ENCODE data around the gene DEGS2. TPM values are rescaled to one million over a fixed set of nuclear protein-coding genes. Genes with fewer than 3 reads are reported as not detected.

The DEGS2 gene
- total and polyA plus RNA-seq, 3 experiments from 2014 or later, result 0.35 to 0.72 (median 0.42) TPM

GRCh38 chr14:100118396-100119011 lies 40.9 kb downstream of the DEGS2 start:
- Mint-ChIP-seq H3K4me3 (no peak overlapping the region), H3K27ac (peak overlapping the region in 7 of 8 donors; percentile 19 to 81 (median 55)), H3K4me1 (peaks cover 13 to 55% (median 28%) of the 10 kb centered on the region in 3 donors), H3K9me3 (no peaks in the 10 kb centered on the region), H3K36me3 (peaks cover 3 to 95% (median 13%) of the 10 kb centered on the region in 3 donors), H3K27me3 (no peaks in the 10 kb centered on the region)
- POLR2A ChIA-PET, result no interaction called here
- H3K36me3 ChIP-seq (ENCODE audit: insufficient read depth, low read length), result peaks cover 74% of the 10 kb centered on the region
- H3K4me1 ChIP-seq (ENCODE audit: insufficient read depth, low read length), result peaks cover 4% of the 10 kb centered on the region
- no peak overlapping the region for H3K4me3 ChIP-seq (ENCODE audit: low read length)
- no peaks in the 10 kb centered on the region for H3K9me3 ChIP-seq (ENCODE audit: low read length)
- CTCF ChIA-PET, result interaction anchor here (0.8 to 58.3 kb wide), 6 partner anchors 10 to 46 kb away, joined by 3 to 1568 read pairs (median 4); partner anchors contain the start of gene EVL
- no peaks in the 10 kb centered on the region for H3K27me3 ChIP-seq (ENCODE audit: insufficient read depth, low read length, poor library complexity, severe bottlenecking)
- no peak for DNase-seq
- H3K27ac ChIP-seq (ENCODE audit: low read depth, low read length), result no peak overlapping the region

- no peaks in the 10 kb centered on the region for H3K27me3 Mint-ChIP-seq
- no peak overlapping the region for H3K27ac ChIP-seq (ENCODE audit: low read depth, low read length)
These were observed 41.6 kb downstream of the DEGS2 start for GRCh38 chr14:100117633-100118395.

GRCh38 chr14:100117026-100117425 lies 42.4 kb downstream of the DEGS2 start:
- peaks cover 28 to 66% (median 38%) of the 10 kb centered on the region in 3 donors for H3K4me1 Mint-ChIP-seq
- H3K27ac Mint-ChIP-seq, result peak overlapping the region in 3 of 8 donors; percentile 75 to 95 (median 81)
- no peak for DNase-seq
- ChIA-PET CTCF (interaction anchor here (1.9 to 58.3 kb wide), 2 partner anchors 8 to 44 kb away, joined by 10 to 1568 read pairs; partner anchors contain the start of gene EVL), POLR2A (interaction anchor here (0.6 kb wide), 1 partner anchor 25 kb away, joined by 4 read pairs; no protein-coding TSS in a partner anchor)
- H3K36me3 ChIP-seq (ENCODE audit: insufficient read depth, low read length), result peaks cover 77% of the 10 kb centered on the region
- H3K4me1 ChIP-seq (ENCODE audit: insufficient read depth, low read length), result peaks cover 8% of the 10 kb centered on the region
- no peak overlapping the region for H3K4me3 ChIP-seq (ENCODE audit: low read length)
- peaks cover 3 to 97% (median 18%) of the 10 kb centered on the region in 3 donors for H3K36me3 Mint-ChIP-seq
- H3K9me3 Mint-ChIP-seq, result no peaks in the 10 kb centered on the region
- H3K27ac ChIP-seq (ENCODE audit: low read depth, low read length), result no peak overlapping the region
- no peaks in the 10 kb centered on the region for H3K27me3 Mint-ChIP-seq
- no peaks in the 10 kb centered on the region for H3K9me3 ChIP-seq (ENCODE audit: low read length)
- no peaks in the 10 kb centered on the region for H3K27me3 ChIP-seq (ENCODE audit: insufficient read depth, low read length, poor library complexity, severe bottlenecking)
- H3K4me3 Mint-ChIP-seq, result no peak overlapping the region

More at GRCh38 chr14:100117633-100118395, 41.6 kb downstream of the DEGS2 start:
- H3K27me3 ChIP-seq (ENCODE audit: insufficient read depth, low read length, poor library complexity, severe bottlenecking), result no peaks in the 10 kb centered on the region
- Mint-ChIP-seq H3K27ac (peak overlapping the region; percentile 24 to 95 (median 56)), H3K36me3 (peaks cover 3 to 95% (median 13%) of the 10 kb centered on the region in 3 donors), H3K4me1 (peaks cover 20 to 58% (median 32%) of the 10 kb centered on the region in 3 donors), H3K9me3 (no peaks in the 10 kb centered on the region), H3K4me3 (no peak overlapping the region)
- peaks cover 8% of the 10 kb centered on the region for H3K4me1 ChIP-seq (ENCODE audit: insufficient read depth, low read length)
- ChIA-PET CTCF (interaction anchor here (1.5 to 58.3 kb wide), 3 partner anchors 9 to 45 kb away, joined by 5 to 1568 read pairs (median 10); partner anchors contain the start of gene EVL), POLR2A (no interaction called here)
- peaks cover 74% of the 10 kb centered on the region for H3K36me3 ChIP-seq (ENCODE audit: insufficient read depth, low read length)
- no peak overlapping the region for H3K4me3 ChIP-seq (ENCODE audit: low read length)
- H3K9me3 ChIP-seq (ENCODE audit: low read length), result no peaks in the 10 kb centered on the region
- no peak for DNase-seq

- Histone ChIP-seq H3K9me3 (ENCODE audit: low read length) (no peaks in the 10 kb centered on the region), H3K27me3 (ENCODE audit: insufficient read depth, low read length, poor library complexity, severe bottlenecking) (no peaks in the 10 kb centered on the region), H3K36me3 (ENCODE audit: insufficient read depth, low read length) (peaks cover 85% of the 10 kb centered on the region), H3K27ac (ENCODE audit: low read depth, low read length) (no peak overlapping the region), H3K4me1 (ENCODE audit: insufficient read depth, low read length) (peaks cover 8% of the 10 kb centered on the region), H3K4me3 (ENCODE audit: low read length) (no peak overlapping the region)
- H3K4me1 Mint-ChIP-seq, result peaks cover 28 to 70% (median 38%) of the 10 kb centered on the region in 3 donors
- DNase-seq, result no peak
- H3K27ac Mint-ChIP-seq, result peak overlapping the region in 7 of 8 donors; percentile 3 to 84 (median 48)
- peak overlapping the region in 1 of 7 donors; percentile 40 for H3K4me3 Mint-ChIP-seq
- H3K36me3 Mint-ChIP-seq, result peaks cover 3 to 98% (median 18%) of the 10 kb centered on the region in 3 donors
- CTCF ChIA-PET, result interaction anchor here (1.5 to 58.3 kb wide), 3 partner anchors 12 to 77 kb away, joined by 7 to 1568 read pairs (median 7); partner anchors contain the start of gene EVL
- no peaks in the 10 kb centered on the region for H3K27me3 Mint-ChIP-seq
- no peaks in the 10 kb centered on the region for H3K9me3 Mint-ChIP-seq
- POLR2A ChIA-PET, result interaction anchor here (0.6 kb wide), 2 partner anchors 23 to 24 kb away, joined by 3 to 4 read pairs; no protein-coding TSS in a partner anchor
These were observed 43.3 kb downstream of the DEGS2 start for GRCh38 chr14:100116134-100116533.

- peaks cover 28 to 71% (median 38%) of the 10 kb centered on the region in 3 donors for H3K4me1 Mint-ChIP-seq
These were observed 43.7 kb downstream of the DEGS2 start for GRCh38 chr14:100115726-100116125.

GRCh38 chr14:100115236-100115635 lies 44.2 kb downstream of the DEGS2 start:
- H3K27ac Mint-ChIP-seq, result peak overlapping the region in 3 of 8 donors; percentile 39 to 68 (median 50)
- H3K9me3 ChIP-seq (ENCODE audit: low read length), result no peaks in the 10 kb centered on the region
- POLR2A ChIA-PET, result no interaction called here
- peaks cover 8% of the 10 kb centered on the region for H3K4me1 ChIP-seq (ENCODE audit: insufficient read depth, low read length)
- H3K4me3 Mint-ChIP-seq, result no peak overlapping the region
- H3K4me3 ChIP-seq (ENCODE audit: low read length), result no peak overlapping the region
- CTCF ChIA-PET, result interaction anchor here (0.9 to 58.3 kb wide), 4 partner anchors 11 to 78 kb away, joined by 3 to 1568 read pairs (median 7); partner anchors contain the start of gene EVL
- H3K27ac ChIP-seq (ENCODE audit: low read depth, low read length), result no peak overlapping the region
- no peaks in the 10 kb centered on the region for H3K27me3 Mint-ChIP-seq
- peaks cover 28 to 69% (median 36%) of the 10 kb centered on the region in 3 donors for H3K4me1 Mint-ChIP-seq
- H3K36me3 ChIP-seq (ENCODE audit: insufficient read depth, low read length), result peaks cover 83% of the 10 kb centered on the region
- no peaks in the 10 kb centered on the region for H3K27me3 ChIP-seq (ENCODE audit: insufficient read depth, low read length, poor library complexity, severe bottlenecking)
- peaks cover 3 to 96% (median 13%) of the 10 kb centered on the region in 3 donors for H3K36me3 Mint-ChIP-seq
- H3K9me3 Mint-ChIP-seq, result no peaks in the 10 kb centered on the region
- no peak for DNase-seq

More at GRCh38 chr14:100115726-100116125, 43.7 kb downstream of the DEGS2 start:
- Histone ChIP-seq H3K4me3 (ENCODE audit: low read length) (no peak overlapping the region), H3K27ac (ENCODE audit: low read depth, low read length) (no peak overlapping the region), H3K4me1 (ENCODE audit: insufficient read depth, low read length) (peaks cover 8% of the 10 kb centered on the region), H3K36me3 (ENCODE audit: insufficient read depth, low read length) (peaks cover 85% of the 10 kb centered on the region), H3K27me3 (ENCODE audit: insufficient read depth, low read length, poor library complexity, severe bottlenecking) (no peaks in the 10 kb centered on the region), H3K9me3 (ENCODE audit: low read length) (no peaks in the 10 kb centered on the region)
- H3K9me3 Mint-ChIP-seq, result no peaks in the 10 kb centered on the region
- ChIA-PET POLR2A (no interaction called here), CTCF (interaction anchor here (1.5 to 58.3 kb wide), 3 partner anchors 11 to 77 kb away, joined by 7 to 1568 read pairs (median 7); partner anchors contain the start of gene EVL)
- no peaks in the 10 kb centered on the region for H3K27me3 Mint-ChIP-seq
- peaks cover 3 to 96% (median 18%) of the 10 kb centered on the region in 3 donors for H3K36me3 Mint-ChIP-seq
- no peak for DNase-seq
- H3K4me3 Mint-ChIP-seq, result no peak overlapping the region
- peak overlapping the region in 4 of 8 donors; percentile 39 to 84 (median 58) for H3K27ac Mint-ChIP-seq

GRCh38 chr14:100114109-100114765 lies 45.2 kb downstream of the DEGS2 start:
- Mint-ChIP-seq H3K4me1 (peaks cover 34 to 72% (median 39%) of the 10 kb centered on the region in 3 donors), H3K27ac (peak overlapping the region in 4 of 8 donors; percentile 33 to 83 (median 68)), H3K4me3 (no peak overlapping the region), H3K9me3 (no peaks in the 10 kb centered on the region), H3K27me3 (peaks cover 0 to 3% of the 10 kb centered on the region in 2 donors), H3K36me3 (peaks cover 3 to 96% (median 11%) of the 10 kb centered on the region in 3 donors)
- Histone ChIP-seq H3K4me1 (ENCODE audit: insufficient read depth, low read length) (peaks cover 11% of the 10 kb centered on the region), H3K27me3 (ENCODE audit: insufficient read depth, low read length, poor library complexity, severe bottlenecking) (no peaks in the 10 kb centered on the region), H3K27ac (ENCODE audit: low read depth, low read length) (no peak overlapping the region), H3K36me3 (ENCODE audit: insufficient read depth, low read length) (peaks cover 87% of the 10 kb centered on the region), H3K9me3 (ENCODE audit: low read length) (no peaks in the 10 kb centered on the region), H3K4me3 (ENCODE audit: low read length) (no peak overlapping the region)
- ChIA-PET CTCF (interaction anchor here (0.9 to 58.3 kb wide), 3 partner anchors 10 to 79 kb away, joined by 3 to 1568 read pairs (median 7); partner anchors contain the start of gene EVL), POLR2A (no interaction called here)
- peak in 1 of 5 donors; percentile 34 for DNase-seq

Data from CD8-positive, alpha-beta memory T cell (primary cell).